BJ (cell line): ENCODE measurements around the gene MYOM3. TPM values are rescaled to one million over a fixed set of nuclear protein-coding genes. Genes with fewer than 3 reads are reported as not detected.

Experiments used
- CTCF ChIA-PET: fragments of 350-600 bp; formaldehyde crosslinking; extraction: SDS; loops from one replicate; lab custom pipeline; 2021; ENCODE audit warnings: antibody characterized with exemption, inconsistent platforms; lab: Yijun Ruan, JAX
- POLR2A ChIA-PET: fragments of 300-600 bp; sonication (Branson Sonifier 250); formaldehyde crosslinking; extraction: SDS; loops from one replicate; lab custom pipeline; 2021; ENCODE audit warnings: antibody characterized with exemption; lab: Charles Lee
- DNase-seq: peaks from one replicate; pipeline ENCODE4 v3.0.0-alpha.2; 2011; ENCODE audit warnings: low read depth
- H3K27me3 ChIP-seq: 2 replicates; pipeline ENCODE4 v1.6.0; 2011; ENCODE audit warnings: low read length; ENCODE audit not compliant: control insufficient read depth, insufficient read depth
- H3K36me3 ChIP-seq: 2 replicates; pipeline ENCODE4 v1.5.1; 2011; ENCODE audit warnings: low read length; ENCODE audit not compliant: control insufficient read depth, insufficient read depth
- H3K4me3 ChIP-seq: 2 replicates; pipeline ENCODE4 v1.5.1; 2011; ENCODE audit warnings: low read depth, mild to moderate bottlenecking, control low read depth, low read length
- polyA plus RNA-seq: library from polyadenylated mRNA; depleted of rRNA; stranded (reverse); fragments of >200 nt; gene quantifications from 2 replicates; pipeline ENCODE4 v1.2.3, GENCODE V29; 2011
- TF ChIP-seq, protein P1 (sequence below): IDR thresholded peaks from 2 replicates; pipeline ENCODE4 v1.5.1; 2011; ENCODE audit warnings: low read depth, mild to moderate bottlenecking, control low read depth, inconsistent platforms, low read length, moderate library complexity; ENCODE audit not compliant: insufficient read depth

The MYOM3 gene
- polyA plus RNA-seq, 1 experiment, result not detected

GRCh38 chr1:24069817-24070216, 42.1 kb downstream of the MYOM3 start:
- no peaks in the 10 kb centered on the region for H3K36me3 ChIP-seq
- TF ChIP-seq, protein P1, sequence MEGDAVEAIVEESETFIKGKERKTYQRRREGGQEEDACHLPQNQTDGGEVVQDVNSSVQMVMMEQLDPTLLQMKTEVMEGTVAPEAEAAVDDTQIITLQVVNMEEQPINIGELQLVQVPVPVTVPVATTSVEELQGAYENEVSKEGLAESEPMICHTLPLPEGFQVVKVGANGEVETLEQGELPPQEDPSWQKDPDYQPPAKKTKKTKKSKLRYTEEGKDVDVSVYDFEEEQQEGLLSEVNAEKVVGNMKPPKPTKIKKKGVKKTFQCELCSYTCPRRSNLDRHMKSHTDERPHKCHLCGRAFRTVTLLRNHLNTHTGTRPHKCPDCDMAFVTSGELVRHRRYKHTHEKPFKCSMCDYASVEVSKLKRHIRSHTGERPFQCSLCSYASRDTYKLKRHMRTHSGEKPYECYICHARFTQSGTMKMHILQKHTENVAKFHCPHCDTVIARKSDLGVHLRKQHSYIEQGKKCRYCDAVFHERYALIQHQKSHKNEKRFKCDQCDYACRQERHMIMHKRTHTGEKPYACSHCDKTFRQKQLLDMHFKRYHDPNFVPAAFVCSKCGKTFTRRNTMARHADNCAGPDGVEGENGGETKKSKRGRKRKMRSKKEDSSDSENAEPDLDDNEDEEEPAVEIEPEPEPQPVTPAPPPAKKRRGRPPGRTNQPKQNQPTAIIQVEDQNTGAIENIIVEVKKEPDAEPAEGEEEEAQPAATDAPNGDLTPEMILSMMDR, result no peak
- no peak overlapping the region for H3K4me3 ChIP-seq
- no peak for DNase-seq
- peaks cover 5% of the 10 kb centered on the region for H3K27me3 ChIP-seq
- ChIA-PET POLR2A (no interaction called here), CTCF (interaction anchor here (0.6 to 4.7 kb wide), 11 partner anchors 9 to 322 kb away, joined by 3 to 52 read pairs (median 4); partner anchors contain the start of gene MYOM3)

DNA sequence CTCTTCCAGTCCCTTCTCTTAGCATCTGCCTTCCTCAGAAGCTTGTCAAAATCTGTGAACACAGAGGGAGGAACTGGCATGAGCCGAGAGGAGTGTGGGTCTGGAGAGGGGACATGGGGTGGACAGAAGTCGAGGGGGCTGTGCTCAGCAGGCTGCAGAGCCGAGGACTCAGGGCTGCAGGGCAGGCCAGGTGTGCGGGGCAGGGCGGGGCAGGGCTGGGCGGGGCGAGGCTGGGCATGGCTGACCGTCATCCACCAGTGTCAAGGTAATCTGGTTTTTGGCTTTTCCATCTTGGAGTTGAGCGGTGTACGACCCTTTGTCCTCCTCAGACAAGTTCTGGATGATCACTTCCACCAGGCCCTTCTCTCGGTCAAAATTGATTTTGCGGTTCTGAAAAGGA, 44.0 kb downstream of the MYOM3 start:
- Histone ChIP-seq H3K27me3 (peaks cover 10% of the 10 kb centered on the region), H3K36me3 (no peaks in the 10 kb centered on the region), H3K4me3 (no peak overlapping the region)
- ChIA-PET CTCF (interaction anchor here (1.0 to 2.0 kb wide), 2 partner anchors 134 to 258 kb away, joined by 4 to 5 read pairs; no protein-coding TSS in a partner anchor), POLR2A (no interaction called here)
- TF ChIP-seq, protein P1, result no peak
- DNase-seq, result no peak

GRCh38 chr1:24065304-24065703, 46.6 kb downstream of the MYOM3 start:
- ChIA-PET POLR2A (no interaction called here), CTCF (no interaction called here)
- TF ChIP-seq, protein P1, result no peak
- DNase-seq, result no peak
- Histone ChIP-seq H3K36me3 (no peaks in the 10 kb centered on the region), H3K4me3 (no peak overlapping the region), H3K27me3 (peaks cover 12% of the 10 kb centered on the region)

GRCh38 chr1:24062221-24062620, 49.7 kb downstream of the MYOM3 start:
- CTCF ChIA-PET, result no interaction called here
- Histone ChIP-seq H3K27me3 (peaks cover 10% of the 10 kb centered on the region), H3K4me3 (no peak overlapping the region), H3K36me3 (no peaks in the 10 kb centered on the region)
- TF ChIP-seq, protein P1, result no peak
- DNase-seq, result no peak
- POLR2A ChIA-PET, result no interaction called here

- no peak overlapping the region for H3K4me3 ChIP-seq
- CTCF ChIA-PET, result interaction anchor here (1.0 to 2.8 kb wide), 4 partner anchors 9 to 90 kb away, joined by 3 to 16 read pairs (median 4); no protein-coding TSS in a partner anchor
- POLR2A ChIA-PET, result no interaction called here
- TF ChIP-seq, protein P1, result no peak
- peaks cover 10% of the 10 kb centered on the region for H3K27me3 ChIP-seq
- DNase-seq, result no peak
- no peaks in the 10 kb centered on the region for H3K36me3 ChIP-seq
These were observed 51.5 kb downstream of the MYOM3 start for GRCh38 chr1:24060482-24060881.
